SK-N-SH (cell line): ENCODE results near the gene PXDN.

ENCODE experiments used
- EZH2phosphoT487 ChIP-seq: fragments of 200-600 bp; sonication (generic); IDR thresholded peaks from 2 replicates; pipeline ENCODE4 v1.6.1; 2017; ENCODE audit warnings: low read depth, mixed run types, mild to moderate bottlenecking, antibody characterized with exemption, moderate library complexity, borderline replicate concordance
- FOXJ3 ChIP-seq: sonication (generic); formaldehyde crosslinking; IDR thresholded peaks from 2 replicates; pipeline ENCODE4 v1.5.1; 2020; ENCODE audit warnings: mild to moderate bottlenecking, missing genetic modification reagents
- FOXM1 ChIP-seq: IDR thresholded peaks from 2 replicates; pipeline ENCODE4 v1.4.0; 2012; ENCODE audit warnings: low read depth, mild to moderate bottlenecking
- GATA2 ChIP-seq: sonication (generic); formaldehyde crosslinking; IDR thresholded peaks from 2 replicates; pipeline ENCODE4 v1.5.0; 2020; ENCODE audit warnings: mild to moderate bottlenecking, missing genetic modification reagents
- JUND ChIP-seq: IDR thresholded peaks from 2 replicates; pipeline ENCODE4 v1.4.0; 2012
- POLR2AphosphoS5 ChIP-seq: IDR thresholded peaks from 2 replicates; pipeline ENCODE4 v1.6.1; 2012; ENCODE audit warnings: low read depth, low read length
- SMC3 ChIP-seq: IDR thresholded peaks from 2 replicates; pipeline ENCODE4 v1.6.1; 2012; ENCODE audit warnings: low read depth, low read length, improper control_type of control experiment
- YY1 ChIP-seq: IDR thresholded peaks from 2 replicates; pipeline ENCODE4 v1.4.0; 2012; ENCODE audit warnings: low read depth, mild to moderate bottlenecking
- TF ChIP-seq, protein P1 (sequence below): fragments of 200-600 bp; sonication (generic); IDR thresholded peaks from 2 replicates; pipeline ENCODE4 v1.6.1; 2017; ENCODE audit warnings: antibody characterized with exemption, mild to moderate bottlenecking, moderate library complexity
- TF ChIP-seq, protein P2 (sequence below): IDR thresholded peaks from 2 replicates; pipeline ENCODE4 v1.4.0; 2012; ENCODE audit warnings: low read depth
- TF ChIP-seq, protein P3 (sequence below): IDR thresholded peaks from 2 replicates; pipeline ENCODE4 v1.6.1; 2012; ENCODE audit warnings: mild to moderate bottlenecking, low read depth, low read length, moderate library complexity

DNA sequence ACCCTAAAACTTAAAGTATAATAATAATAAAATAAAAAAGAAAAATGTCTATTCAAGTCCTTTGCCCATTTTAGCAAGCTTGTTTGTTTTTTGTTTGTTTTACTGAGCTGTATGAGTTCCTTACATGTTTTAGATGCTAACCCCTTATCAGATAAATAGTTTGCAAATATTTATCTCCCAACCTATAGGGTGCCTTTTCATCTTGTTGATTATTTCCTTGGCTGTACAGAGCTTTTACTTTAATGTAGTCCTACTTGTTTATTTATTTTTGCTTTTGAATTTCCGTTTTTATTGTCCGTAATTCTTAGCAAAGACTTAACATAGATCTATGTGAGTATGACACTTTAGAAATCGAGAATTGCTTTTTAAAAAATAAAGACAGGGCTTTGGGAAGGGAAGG lies 17.8 kb downstream of the PXDN start:
- TF ChIP-seq EZH2phosphoT487 (no peak), YY1 (no peak), FOXJ3 (no peak), FOXM1 (no peak), JUND (no peak), GATA2 (CRISPR knock-in tag) (no peak), POLR2AphosphoS5 (no peak), SMC3 (no peak)
- TF ChIP-seq, protein P1, sequence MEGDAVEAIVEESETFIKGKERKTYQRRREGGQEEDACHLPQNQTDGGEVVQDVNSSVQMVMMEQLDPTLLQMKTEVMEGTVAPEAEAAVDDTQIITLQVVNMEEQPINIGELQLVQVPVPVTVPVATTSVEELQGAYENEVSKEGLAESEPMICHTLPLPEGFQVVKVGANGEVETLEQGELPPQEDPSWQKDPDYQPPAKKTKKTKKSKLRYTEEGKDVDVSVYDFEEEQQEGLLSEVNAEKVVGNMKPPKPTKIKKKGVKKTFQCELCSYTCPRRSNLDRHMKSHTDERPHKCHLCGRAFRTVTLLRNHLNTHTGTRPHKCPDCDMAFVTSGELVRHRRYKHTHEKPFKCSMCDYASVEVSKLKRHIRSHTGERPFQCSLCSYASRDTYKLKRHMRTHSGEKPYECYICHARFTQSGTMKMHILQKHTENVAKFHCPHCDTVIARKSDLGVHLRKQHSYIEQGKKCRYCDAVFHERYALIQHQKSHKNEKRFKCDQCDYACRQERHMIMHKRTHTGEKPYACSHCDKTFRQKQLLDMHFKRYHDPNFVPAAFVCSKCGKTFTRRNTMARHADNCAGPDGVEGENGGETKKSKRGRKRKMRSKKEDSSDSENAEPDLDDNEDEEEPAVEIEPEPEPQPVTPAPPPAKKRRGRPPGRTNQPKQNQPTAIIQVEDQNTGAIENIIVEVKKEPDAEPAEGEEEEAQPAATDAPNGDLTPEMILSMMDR = no peak
- TF ChIP-seq, protein P2, sequence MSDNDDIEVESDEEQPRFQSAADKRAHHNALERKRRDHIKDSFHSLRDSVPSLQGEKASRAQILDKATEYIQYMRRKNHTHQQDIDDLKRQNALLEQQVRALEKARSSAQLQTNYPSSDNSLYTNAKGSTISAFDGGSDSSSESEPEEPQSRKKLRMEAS = no peak
- TF ChIP-seq, protein P3, sequence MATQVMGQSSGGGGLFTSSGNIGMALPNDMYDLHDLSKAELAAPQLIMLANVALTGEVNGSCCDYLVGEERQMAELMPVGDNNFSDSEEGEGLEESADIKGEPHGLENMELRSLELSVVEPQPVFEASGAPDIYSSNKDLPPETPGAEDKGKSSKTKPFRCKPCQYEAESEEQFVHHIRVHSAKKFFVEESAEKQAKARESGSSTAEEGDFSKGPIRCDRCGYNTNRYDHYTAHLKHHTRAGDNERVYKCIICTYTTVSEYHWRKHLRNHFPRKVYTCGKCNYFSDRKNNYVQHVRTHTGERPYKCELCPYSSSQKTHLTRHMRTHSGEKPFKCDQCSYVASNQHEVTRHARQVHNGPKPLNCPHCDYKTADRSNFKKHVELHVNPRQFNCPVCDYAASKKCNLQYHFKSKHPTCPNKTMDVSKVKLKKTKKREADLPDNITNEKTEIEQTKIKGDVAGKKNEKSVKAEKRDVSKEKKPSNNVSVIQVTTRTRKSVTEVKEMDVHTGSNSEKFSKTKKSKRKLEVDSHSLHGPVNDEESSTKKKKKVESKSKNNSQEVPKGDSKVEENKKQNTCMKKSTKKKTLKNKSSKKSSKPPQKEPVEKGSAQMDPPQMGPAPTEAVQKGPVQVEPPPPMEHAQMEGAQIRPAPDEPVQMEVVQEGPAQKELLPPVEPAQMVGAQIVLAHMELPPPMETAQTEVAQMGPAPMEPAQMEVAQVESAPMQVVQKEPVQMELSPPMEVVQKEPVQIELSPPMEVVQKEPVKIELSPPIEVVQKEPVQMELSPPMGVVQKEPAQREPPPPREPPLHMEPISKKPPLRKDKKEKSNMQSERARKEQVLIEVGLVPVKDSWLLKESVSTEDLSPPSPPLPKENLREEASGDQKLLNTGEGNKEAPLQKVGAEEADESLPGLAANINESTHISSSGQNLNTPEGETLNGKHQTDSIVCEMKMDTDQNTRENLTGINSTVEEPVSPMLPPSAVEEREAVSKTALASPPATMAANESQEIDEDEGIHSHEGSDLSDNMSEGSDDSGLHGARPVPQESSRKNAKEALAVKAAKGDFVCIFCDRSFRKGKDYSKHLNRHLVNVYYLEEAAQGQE = no peak
